Left colon (tissue), 2 donors: ENCODE results near the gene RAX2. TPM values are rescaled to one million over a fixed set of nuclear protein-coding genes. Genes with fewer than 3 reads are reported as not detected.

Experiments used
- total RNA-seq, 2 donors: library from RNA; stranded (reverse); fragmentation: NEBNext Ultra II Directional; extraction: Animal tissue kit (Norgen Biotek cat#: 25700); gene quantifications; one replicate each; pipeline ENCODE4 v1.2.1, GENCODE V29; 2021
- donor health status: DM: no; HTN: no; CAD: no.
- donor health status: DM: yes; HTN: yes; CAD: no.

The RAX2 gene
- total RNA-seq, 2 donors from 2014 or later = not detected

Other genes with a start within 250 kb of the RAX2 start
- gene TEKTIP1, start 233.1 kb downstream of the RAX2 start, total RNA-seq = 1 to 10 TPM; 2.2 to 3.5 TPM
- 10 to 100 TPM; 31.0 to 41.1 TPM for gene MFSD12, start 214.6 kb downstream of the RAX2 start, total RNA-seq
- 10 to 100 TPM; 85.6 to 88.2 TPM for gene HMG20B, start 199.3 kb downstream of the RAX2 start, total RNA-seq
- gene GIPC3, start 186.8 kb downstream of the RAX2 start, total RNA-seq = under 1 TPM; 0.24 to 0.64 TPM
- gene TBXA2R, start 165.4 kb downstream of the RAX2 start, total RNA-seq = 1 to 10 TPM in 1 of 2 donors, under 1 TPM in 1; 0.64 to 1.0 TPM
- gene CACTIN, start 145.4 kb downstream of the RAX2 start, total RNA-seq = 10 to 100 TPM; 16.9 to 20.0 TPM
- 10 to 100 TPM; 25.1 to 33.1 TPM for gene PIP5K1C, start 71.8 kb downstream of the RAX2 start, total RNA-seq
- gene TJP3, start 63.8 kb downstream of the RAX2 start, total RNA-seq = 100 to 1,000 TPM; 297 to 343 TPM
- gene APBA3, start 10.5 kb downstream of the RAX2 start, total RNA-seq = 10 to 100 TPM; 15.4 to 17.5 TPM
- gene MRPL54, start 9.5 kb downstream of the RAX2 start, total RNA-seq = 10 to 100 TPM; 64.6 to 67.7 TPM
- gene MATK, start 14.2 kb upstream of the RAX2 start, total RNA-seq = 1 to 10 TPM; 1.5 to 2.4 TPM
- not detected for gene ZFR2, start 96.8 kb upstream of the RAX2 start, total RNA-seq
- gene ATCAY, start 108.5 kb upstream of the RAX2 start, total RNA-seq = under 1 TPM; 0.06 to 0.28 TPM
- not detected for gene NMRK2, start 160.8 kb upstream of the RAX2 start, total RNA-seq
- gene DAPK3, start 198.9 kb upstream of the RAX2 start, total RNA-seq = 10 to 100 TPM; 52.2 to 74.6 TPM
- 1,000 to 10,000 TPM; 1,955 to 2,053 TPM for gene EEF2, start 213.2 kb upstream of the RAX2 start, total RNA-seq
- 10 to 100 TPM; 25.1 to 27.7 TPM for gene PIAS4, start 235.5 kb upstream of the RAX2 start, total RNA-seq